GM18951 (cell line): ENCODE results near the gene ANKS1B.
"Not testable (repeated sequence)": the region's sequence is repeated elsewhere in the genome, so short reads cannot be mapped to it uniquely, and the experiment has no call there.

Experiments
- POLR2A ChIP-seq: IDR thresholded peaks from 4 replicates; pipeline ENCODE4 v1.6.1; 2011; ENCODE audit warnings: mild to moderate bottlenecking; ENCODE audit not compliant: insufficient read length, insufficient read depth; ENCODE audit errors: extremely low read depth
- in situ Hi-C: fragments of 300-500 bp; cut with MboI; formaldehyde crosslinking; loops from one replicate; pipeline ENCODE4 v1.12.0; 2022; ENCODE audit warnings: low sequenced_read_pairs, mixed read lengths, inconsistent platforms; ENCODE audit not compliant: unreplicated experiment

ANKS1B gene

DNA sequence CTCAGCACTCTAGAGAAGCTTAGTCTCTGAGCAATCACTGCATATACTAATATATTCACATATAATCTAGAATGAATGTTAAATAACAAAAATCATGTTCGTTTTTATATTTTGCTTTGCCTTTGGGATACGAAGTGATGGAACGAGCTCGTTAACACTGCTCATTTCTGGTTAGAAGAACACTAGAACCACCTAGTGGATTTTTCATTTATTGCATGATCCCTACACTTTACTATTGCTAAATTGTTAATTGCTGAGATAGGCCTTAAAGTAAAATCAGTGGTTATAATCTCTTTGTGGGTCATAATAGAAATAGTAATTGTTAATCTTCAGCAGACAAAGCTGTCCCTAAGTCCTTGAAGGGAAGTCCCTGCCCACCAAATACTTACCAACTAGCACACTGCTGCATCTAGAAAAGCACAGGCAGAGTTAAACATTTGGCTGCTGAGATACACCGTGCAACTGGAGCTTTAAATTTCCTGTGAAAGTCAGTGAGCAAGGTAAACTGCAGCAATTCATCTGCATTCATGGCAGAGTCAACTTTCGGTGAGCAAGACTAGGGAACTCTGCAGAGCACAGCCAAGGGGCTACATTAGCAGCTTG, 985.9 kb downstream of the ANKS1B start:
- TF ChIP-seq POLR2A = no peak
- in situ Hi-C loops = loop anchor here (25.0 kb wide), 1 partner anchor 436 kb away; no protein-coding TSS in a partner anchor

DNA sequence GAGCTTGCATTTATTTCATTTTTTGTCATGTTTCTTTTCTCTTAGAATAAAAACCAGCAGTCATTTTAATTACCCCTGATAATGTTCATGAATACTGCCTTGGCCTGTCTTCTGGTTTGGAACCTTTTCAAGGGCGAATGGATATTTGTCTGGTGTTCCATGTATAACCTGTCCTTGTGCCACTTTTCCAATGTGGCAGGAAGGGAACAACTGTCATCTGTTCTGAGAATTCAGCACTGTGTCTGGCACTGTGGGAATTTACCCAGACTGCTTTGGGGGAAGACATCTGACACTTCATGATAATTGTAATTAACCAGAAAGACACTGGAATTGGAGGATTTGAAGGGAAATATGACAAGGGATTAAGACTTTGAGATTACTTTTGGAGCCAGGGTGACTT, 986.8 kb downstream of the ANKS1B start:
- in situ Hi-C loops = loop anchor here (25.0 kb wide), 1 partner anchor 436 kb away; no protein-coding TSS in a partner anchor
- no peak for TF ChIP-seq POLR2A

DNA sequence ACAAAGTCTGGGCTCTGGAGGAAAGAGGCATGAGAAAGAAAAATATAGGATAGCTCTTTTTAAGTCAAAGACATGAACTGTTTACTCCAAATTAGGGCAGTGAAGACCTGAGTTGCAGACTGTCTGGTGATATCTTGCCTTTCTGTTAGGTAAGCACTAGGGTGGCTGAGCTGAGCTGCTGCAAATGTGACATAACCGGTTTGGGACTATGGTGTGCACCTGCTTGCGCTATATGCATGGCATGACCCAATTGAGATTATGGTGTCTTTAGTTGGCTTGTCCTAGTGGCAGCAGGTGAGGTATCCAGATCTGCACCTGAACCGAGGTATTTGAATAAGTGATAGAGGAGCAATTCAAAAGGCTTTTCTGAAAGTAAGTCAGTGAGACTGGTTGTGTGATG, 994.1 kb downstream of the ANKS1B start:
- no peak for TF ChIP-seq POLR2A
- in situ Hi-C loops = loop anchor here (25.0 kb wide), 1 partner anchor 428 kb away; no protein-coding TSS in a partner anchor

DNA sequence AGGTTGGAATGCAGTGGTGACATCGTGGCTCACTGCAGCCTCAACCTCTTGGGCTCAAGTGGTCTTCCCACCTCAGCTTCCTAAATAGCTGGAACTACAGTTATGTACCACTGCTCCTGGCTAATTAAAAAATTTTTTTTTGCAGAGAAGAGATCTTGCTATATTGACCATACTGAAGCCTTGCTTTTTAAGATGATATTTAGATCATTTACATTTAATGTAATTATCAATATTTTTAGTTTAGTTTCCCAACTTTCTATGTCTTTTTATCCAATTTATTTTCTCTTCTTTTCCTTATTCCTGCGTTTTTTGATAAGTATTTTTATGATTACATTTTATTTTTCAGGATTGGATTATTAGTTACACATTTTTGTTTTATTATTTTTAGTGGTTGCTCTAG, 999.6 kb downstream of the ANKS1B start:
- TF ChIP-seq POLR2A = no peak
- in situ Hi-C loops = loop anchor here (25.0 kb wide), 1 partner anchor 423 kb away; no protein-coding TSS in a partner anchor

- no peak for TF ChIP-seq POLR2A
- in situ Hi-C loops = loop anchor here (25.0 kb wide), 1 partner anchor 421 kb away; no protein-coding TSS in a partner anchor
Observed at GRCh38 chr12:98983647-98984046, 1001.1 kb downstream of the ANKS1B start.

DNA sequence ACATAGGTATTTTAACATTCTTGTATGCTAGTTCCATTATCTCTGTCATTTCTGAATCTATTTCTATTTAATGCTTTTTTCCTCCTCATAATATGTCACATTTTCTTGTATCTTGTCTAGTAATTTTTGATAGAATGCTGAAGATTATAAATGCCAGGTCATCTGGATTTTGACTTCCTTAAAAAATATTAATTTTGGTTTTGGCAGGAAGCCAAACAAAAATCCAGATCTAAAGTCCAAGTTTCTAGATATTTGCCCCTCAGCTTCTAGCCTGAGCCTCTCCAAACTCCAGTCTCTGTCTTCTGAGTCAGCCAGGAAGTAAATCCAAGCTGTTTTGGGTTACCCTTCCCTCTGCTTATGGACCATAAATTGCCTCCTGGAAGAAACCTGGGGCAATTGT, 1004.2 kb downstream of the ANKS1B start:
- in situ Hi-C loops = loop anchor here (25.0 kb wide), 1 partner anchor 418 kb away; no protein-coding TSS in a partner anchor
- TF ChIP-seq POLR2A = no peak

- TF ChIP-seq POLR2A = no peak
- in situ Hi-C loops = loop anchor here (25.0 kb wide), 1 partner anchor 415 kb away; no protein-coding TSS in a partner anchor
Observed at GRCh38 chr12:98977186-98977585, 1007.5 kb downstream of the ANKS1B start.

GRCh38 chr12:98974767-98975381, 1009.9 kb downstream of the ANKS1B start:
- in situ Hi-C loops = loop anchor here (25.0 kb wide), 1 partner anchor 413 kb away; no protein-coding TSS in a partner anchor
- TF ChIP-seq POLR2A = no peak

DNA sequence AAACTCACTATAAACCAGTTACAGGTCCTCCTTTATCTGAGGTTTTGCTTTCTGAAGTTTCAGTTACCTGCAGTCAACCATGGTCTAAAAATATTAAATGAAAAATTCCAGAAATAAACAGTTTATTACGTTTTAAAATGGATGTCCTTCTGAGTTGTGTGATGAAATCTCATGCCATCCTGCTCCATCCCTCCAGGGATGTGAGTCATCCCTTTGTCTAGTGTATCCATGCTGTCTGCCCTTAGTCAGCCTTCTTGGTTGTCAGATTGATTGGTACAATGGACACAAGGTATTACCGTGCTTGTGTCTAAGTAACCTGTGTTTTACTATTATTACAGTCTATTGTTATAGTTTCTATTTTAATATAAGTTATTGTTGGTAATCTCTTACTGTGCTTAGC, 1011.3 kb downstream of the ANKS1B start:
- no peak for TF ChIP-seq POLR2A
- in situ Hi-C loops = no loop called here

DNA sequence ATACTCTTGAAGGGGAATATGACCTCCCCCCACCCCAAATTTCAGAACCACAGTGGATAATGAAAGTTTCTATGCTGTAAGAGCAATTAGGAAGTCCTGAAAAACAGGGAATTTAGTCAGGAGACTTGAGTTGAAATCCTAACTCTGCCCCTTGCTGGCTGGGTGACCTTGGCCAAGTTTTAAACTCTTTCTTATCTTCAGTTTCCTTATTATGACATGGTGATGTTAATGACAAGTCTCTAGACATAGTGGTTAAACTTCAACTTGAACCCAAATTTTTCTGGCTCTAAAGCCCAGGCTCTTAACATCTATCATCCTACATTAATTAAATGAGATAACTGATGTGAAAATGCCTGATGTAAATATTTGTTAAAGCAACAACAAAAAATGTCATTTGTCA, 1013.8 kb downstream of the ANKS1B start:
- no peak for TF ChIP-seq POLR2A
- in situ Hi-C loops = no loop called here

- no peak for TF ChIP-seq POLR2A
- in situ Hi-C loops = no loop called here
Observed at GRCh38 chr12:98970210-98970609, 1014.5 kb downstream of the ANKS1B start.

DNA sequence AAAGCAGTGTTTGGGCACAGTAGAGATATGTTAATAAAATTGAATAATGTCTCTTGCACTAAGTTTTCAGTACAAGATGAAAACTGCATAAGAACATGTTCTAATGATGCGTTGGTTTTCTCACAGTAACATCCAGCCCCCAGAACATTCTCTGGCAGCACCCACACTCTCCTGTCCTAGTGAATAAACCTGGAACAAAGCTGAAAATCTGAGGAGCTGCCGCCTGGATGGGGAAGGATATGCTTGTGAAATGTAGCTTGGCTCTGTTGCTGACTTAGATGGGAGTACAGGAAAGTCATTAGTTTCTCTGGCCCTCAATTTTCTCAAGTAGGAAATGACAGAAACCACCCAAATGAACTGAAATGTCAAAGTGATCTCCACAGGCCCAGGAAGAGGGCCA, 1015.8 kb downstream of the ANKS1B start:
- in situ Hi-C loops = no loop called here
- no peak for TF ChIP-seq POLR2A

- in situ Hi-C loops = not testable (repeated sequence)
Observed at GRCh38 chr12:98957135-98957534, 1027.6 kb downstream of the ANKS1B start.

DNA sequence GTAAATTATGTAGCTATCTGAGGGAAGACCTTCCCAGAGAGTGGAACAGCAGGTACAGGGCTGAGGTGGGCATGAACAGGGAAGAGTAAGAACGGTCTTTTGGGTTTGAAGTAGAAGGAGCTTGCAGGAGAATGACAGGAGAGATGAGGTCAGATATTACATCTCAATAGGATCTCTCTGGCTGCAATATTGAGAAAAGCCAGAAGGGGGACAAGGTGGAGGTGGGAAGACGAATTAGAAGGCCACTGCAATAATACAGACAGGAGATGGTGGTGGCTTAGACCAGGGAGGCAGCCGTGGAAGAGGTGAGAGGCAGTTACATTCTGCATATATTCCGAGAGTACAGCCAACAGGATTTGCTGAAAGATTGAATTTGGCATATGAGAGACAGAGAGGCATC, 1029.5 kb downstream of the ANKS1B start:
- in situ Hi-C loops = no loop called here

GRCh38 chr12:98954506-98954905, 1030.2 kb downstream of the ANKS1B start:
- no peak for TF ChIP-seq POLR2A
- in situ Hi-C loops = no loop called here

More for the DNA sequence above, 1029.5 kb downstream of the ANKS1B start:
- no peak for TF ChIP-seq POLR2A

DNA sequence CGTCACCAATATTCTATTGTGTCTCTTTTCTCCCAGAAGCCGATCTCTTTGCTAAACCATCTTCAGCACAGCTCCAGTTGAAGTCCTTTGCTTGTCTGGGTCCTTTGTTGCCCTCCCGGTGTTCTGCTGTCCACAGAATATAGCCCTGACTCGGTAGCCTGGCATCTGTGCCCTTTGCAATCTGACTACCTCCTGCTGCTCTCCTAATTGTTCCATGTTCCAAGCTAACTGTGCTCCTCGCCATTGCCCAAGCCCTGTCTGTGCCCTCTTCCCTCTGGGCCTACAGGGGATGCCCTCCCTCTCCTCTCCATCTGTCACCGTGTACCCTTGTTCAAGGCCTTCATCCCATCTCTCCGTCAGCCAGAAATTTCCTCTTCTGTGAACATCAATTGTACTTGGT, 1033.3 kb downstream of the ANKS1B start:
- in situ Hi-C loops = no loop called here
- TF ChIP-seq POLR2A = no peak
